WTC11 (cell line): ENCODE data around the gene RABAC1. TPM values are rescaled to one million over a fixed set of nuclear protein-coding genes. Genes with fewer than 3 reads are reported as not detected.

Experiments
- ATAC-seq: fragments of 200-7000 bp; cut with Tn5 transposase; 2 replicates; pipeline ENCODE4 v1.10.0; 2021; ENCODE audit warnings: mild to moderate bottlenecking, moderate library complexity
- CTCF ChIA-PET: fragments of 300-600 bp; sonication (Branson Sonifier 250); formaldehyde crosslinking; loops from one replicate; lab custom pipeline; 2021; ENCODE audit warnings: antibody characterized with exemption; lab: Charles Lee
- POLR2A ChIA-PET: fragments of 350-600 bp; sonication (Branson Sonifier 250); formaldehyde crosslinking; loops from one replicate; lab custom pipeline; 2021; ENCODE audit warnings: antibody characterized with exemption; lab: Charles Lee
- DNase-seq: peaks from one replicate; pipeline ENCODE4 v3.0.0; 2021; ENCODE audit warnings: low spot score
- H3K27ac Mint-ChIP-seq: 2 replicates; pipeline ENCODE4 v1.8.0; 2021; ENCODE audit warnings: mixed read lengths
- H3K27me3 Mint-ChIP-seq: 2 replicates; pipeline ENCODE4 v1.8.0; 2021; ENCODE audit warnings: low read depth, mild to moderate bottlenecking, moderate library complexity, mixed read lengths
- H3K36me3 Mint-ChIP-seq: 2 replicates; pipeline ENCODE4 v1.8.0; 2021; ENCODE audit warnings: mixed read lengths
- H3K4me1 Mint-ChIP-seq: 2 replicates; pipeline ENCODE4 v1.8.0; 2022; ENCODE audit warnings: mixed read lengths
- H3K4me3 Mint-ChIP-seq: 2 replicates; pipeline ENCODE4 v1.8.0; 2021; ENCODE audit warnings: mild to moderate bottlenecking, moderate library complexity, mixed read lengths
- H3K9me3 Mint-ChIP-seq: 2 replicates; pipeline ENCODE4 v1.8.0; 2021; ENCODE audit warnings: mixed read lengths
- ATF1 ChIP-seq: sonication (generic); formaldehyde crosslinking; IDR thresholded peaks from 2 replicates; pipeline ENCODE4 v1.8.1; 2023; ENCODE audit warnings: mild to moderate bottlenecking, moderate library complexity, missing genetic modification reagents
- ELF4 ChIP-seq: sonication (generic); formaldehyde crosslinking; IDR thresholded peaks from 2 replicates; pipeline ENCODE4 v1.8.1; 2022; ENCODE audit warnings: low read depth, mild to moderate bottlenecking, moderate library complexity, missing genetic modification reagents
- ETV6 ChIP-seq: sonication (generic); formaldehyde crosslinking; IDR thresholded peaks from 2 replicates; pipeline ENCODE4 v1.8.1; 2022; ENCODE audit warnings: mild to moderate bottlenecking, missing genetic modification reagents
- FOXJ3 ChIP-seq: sonication (generic); formaldehyde crosslinking; IDR thresholded peaks from 2 replicates; pipeline ENCODE4 v1.9.0; 2021; ENCODE audit warnings: missing genetic modification reagents, mild to moderate bottlenecking, borderline replicate concordance
- FOXP1 ChIP-seq: sonication (generic); formaldehyde crosslinking; IDR thresholded peaks from 2 replicates; pipeline ENCODE4 v1.8.0; 2022; ENCODE audit warnings: missing genetic modification reagents, mild to moderate bottlenecking, moderate library complexity, borderline replicate concordance
- GABPB1 ChIP-seq: sonication (generic); formaldehyde crosslinking; IDR thresholded peaks from 2 replicates; pipeline ENCODE4 v1.8.1; 2023; ENCODE audit warnings: mild to moderate bottlenecking, missing genetic modification reagents
- GRHL2 ChIP-seq: fragments of 250-450 bp; sonication (Bioruptor Pico); IDR thresholded peaks from 2 replicates; pipeline ENCODE4 v1.8.0; 2022; ENCODE audit warnings: mild to moderate bottlenecking, moderate library complexity; ENCODE audit not compliant: insufficient replicate concordance, severe bottlenecking
- MXD4 ChIP-seq: fragments of 250-450 bp; sonication (Bioruptor Pico); IDR thresholded peaks from 2 replicates; pipeline ENCODE4 v1.8.0; 2021; ENCODE audit warnings: mild to moderate bottlenecking, moderate library complexity, borderline replicate concordance
- OVOL2 ChIP-seq: fragments of 250-450 bp; sonication (Bioruptor Pico); IDR thresholded peaks from 2 replicates; pipeline ENCODE4 v1.9.0; 2021; ENCODE audit warnings: mild to moderate bottlenecking, borderline replicate concordance
- RORB ChIP-seq: fragments of 250-450 bp; sonication (Bioruptor Pico); IDR thresholded peaks from 2 replicates; pipeline ENCODE4 v1.9.0; 2021; ENCODE audit warnings: mild to moderate bottlenecking
- SMAD3 ChIP-seq: sonication (generic); formaldehyde crosslinking; IDR thresholded peaks from 2 replicates; pipeline ENCODE4 v1.8.0; 2022; ENCODE audit warnings: missing genetic modification reagents, mild to moderate bottlenecking, borderline replicate concordance
- TCF7 ChIP-seq: sonication (generic); formaldehyde crosslinking; IDR thresholded peaks from 2 replicates; pipeline ENCODE4 v1.8.0; 2022; ENCODE audit warnings: mild to moderate bottlenecking, low read depth, missing genetic modification reagents, moderate library complexity
- TEAD1 ChIP-seq: sonication (generic); formaldehyde crosslinking; IDR thresholded peaks from 2 replicates; pipeline ENCODE4 v1.8.0; 2022; ENCODE audit warnings: mild to moderate bottlenecking, missing genetic modification reagents
- ZBTB21 ChIP-seq: sonication (generic); formaldehyde crosslinking; IDR thresholded peaks from 2 replicates; pipeline ENCODE4 v1.8.1; 2023; ENCODE audit warnings: mild to moderate bottlenecking, missing genetic modification reagents, borderline replicate concordance
- ZNF121 ChIP-seq: sonication (generic); formaldehyde crosslinking; IDR thresholded peaks from 2 replicates; pipeline ENCODE4 v1.8.0; 2023; ENCODE audit warnings: missing genetic modification reagents
- ZNF219 ChIP-seq: sonication (generic); formaldehyde crosslinking; IDR thresholded peaks from 2 replicates; pipeline ENCODE4 v1.8.0; 2023; ENCODE audit warnings: missing genetic modification reagents, mild to moderate bottlenecking, borderline replicate concordance
- ZNF232 ChIP-seq: sonication (generic); formaldehyde crosslinking; IDR thresholded peaks from 2 replicates; pipeline ENCODE4 v1.8.0; 2022; ENCODE audit warnings: mild to moderate bottlenecking, missing genetic modification reagents
- ZNF263 ChIP-seq: sonication (generic); formaldehyde crosslinking; IDR thresholded peaks from 2 replicates; pipeline ENCODE4 v1.8.1; 2022; ENCODE audit warnings: low read depth, mild to moderate bottlenecking, moderate library complexity, missing genetic modification reagents
- ZNF416 ChIP-seq: fragments of 250-450 bp; sonication (Bioruptor Pico); IDR thresholded peaks from 2 replicates; pipeline ENCODE4 v1.9.0; 2021; ENCODE audit warnings: mild to moderate bottlenecking, inconsistent platforms
- total RNA-seq: library from RNA; stranded (reverse); gene quantifications from 3 replicates; pipeline ENCODE4 v1.2.3, GENCODE V29; 2021
- TF ChIP-seq, protein P1 (sequence below): sonication (generic); formaldehyde crosslinking; IDR thresholded peaks from 2 replicates; pipeline ENCODE4 v1.8.1; 2022; ENCODE audit warnings: mild to moderate bottlenecking, missing genetic modification reagents, moderate library complexity, borderline replicate concordance
- TF ChIP-seq, protein P2 (sequence below): fragments of 250-450 bp; sonication (Bioruptor Pico); IDR thresholded peaks from 2 replicates; pipeline ENCODE4 v1.9.0; 2021; ENCODE audit warnings: moderate library complexity, mild to moderate bottlenecking, inconsistent platforms, borderline replicate concordance
- TF ChIP-seq, protein P3 (sequence below): sonication (generic); formaldehyde crosslinking; IDR thresholded peaks from 2 replicates; pipeline ENCODE4 v1.8.1; 2022; ENCODE audit warnings: mild to moderate bottlenecking, moderate library complexity, missing genetic modification reagents
- TF ChIP-seq, protein P4 (sequence below): sonication (generic); formaldehyde crosslinking; IDR thresholded peaks from 2 replicates; pipeline ENCODE4 v1.8.0; 2023; ENCODE audit warnings: missing genetic modification reagents
- TF ChIP-seq, protein P5 (sequence below): sonication (generic); formaldehyde crosslinking; conservative IDR thresholded peaks from 2 replicates; pipeline ENCODE4 v1.8.1; 2022; ENCODE audit warnings: mild to moderate bottlenecking, missing genetic modification reagents

Gene RABAC1
- total RNA-seq, 1 experiment from 2014 or later = 159 TPM

DNA sequence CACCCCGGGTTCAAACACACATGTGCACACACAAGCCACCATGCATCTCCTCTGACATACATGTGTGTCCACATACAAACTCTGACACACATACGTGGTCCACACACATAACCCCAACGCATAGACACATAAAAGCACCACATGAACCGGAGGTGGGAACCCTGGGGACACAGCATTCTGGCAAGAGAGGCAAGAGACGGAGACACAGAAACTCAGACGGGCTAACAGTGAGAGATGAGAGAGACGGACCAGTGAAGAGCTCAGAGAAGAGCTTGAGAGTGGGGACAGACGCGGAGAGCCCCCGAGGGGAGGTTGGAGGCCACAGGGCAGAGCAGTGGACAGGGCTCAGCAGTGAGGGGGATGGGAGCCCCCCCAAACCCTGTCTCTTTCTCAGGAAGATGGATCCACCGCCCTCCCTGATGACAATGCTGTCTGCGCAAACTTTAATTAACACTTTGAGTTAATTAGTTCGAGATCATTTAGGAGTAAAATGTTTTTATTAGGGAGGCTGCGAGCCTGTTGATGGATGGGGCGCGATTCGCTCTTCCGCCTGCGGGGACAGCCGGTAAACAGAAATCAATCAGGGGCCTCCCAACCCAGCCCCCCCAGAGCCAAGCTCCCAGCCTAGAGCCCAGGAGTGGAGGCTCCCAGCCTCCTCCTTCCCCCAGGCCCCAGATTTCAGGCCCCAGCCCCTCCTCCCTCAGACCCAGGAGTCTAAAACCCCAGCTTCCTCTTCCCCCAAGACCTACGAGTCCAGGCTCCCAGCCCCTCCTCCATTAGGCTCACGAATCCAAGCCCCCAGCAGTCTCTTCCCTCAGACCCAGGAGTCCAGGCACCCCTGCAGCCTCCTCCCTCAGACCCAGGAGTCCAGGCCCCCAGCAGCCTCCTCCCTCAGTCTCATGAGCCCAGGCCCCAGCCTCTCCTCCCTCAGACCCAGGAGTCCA, 21.3 kb downstream of the RABAC1 start:
- H3K27me3 Mint-ChIP-seq = peaks cover 78% of the 10 kb centered on the region
- H3K27ac Mint-ChIP-seq = no peak overlapping the region
- ATAC-seq = no peak
- no peak overlapping the region; the same call in 1 of the 2 replicates for H3K4me3 Mint-ChIP-seq
- DNase-seq = no peak
- CTCF ChIA-PET = interaction anchor here (0.5 to 2.6 kb wide), 17 partner anchors 8 to 1358 kb away, joined by 3 to 14 read pairs (median 4); partner anchors contain the start of genes CD79A, ERFL and RABAC1
- H3K4me1 Mint-ChIP-seq = peaks cover 9% of the 10 kb centered on the region; the same call in 1 of the 2 replicates
- H3K9me3 Mint-ChIP-seq = peaks cover 2% of the 10 kb centered on the region; the same call in 1 of the 2 replicates
- H3K36me3 Mint-ChIP-seq = no peaks in the 10 kb centered on the region
- POLR2A ChIA-PET = no interaction called here
- TF ChIP-seq ATF1 (CRISPR knock-in tag) (no peak), MXD4 (no peak), ETV6 (no peak), ZNF263 (no peak), GABPB1 (CRISPR knock-in tag) (no peak), SMAD3 (CRISPR knock-in tag) (no peak)
- TF ChIP-seq, protein P1, sequence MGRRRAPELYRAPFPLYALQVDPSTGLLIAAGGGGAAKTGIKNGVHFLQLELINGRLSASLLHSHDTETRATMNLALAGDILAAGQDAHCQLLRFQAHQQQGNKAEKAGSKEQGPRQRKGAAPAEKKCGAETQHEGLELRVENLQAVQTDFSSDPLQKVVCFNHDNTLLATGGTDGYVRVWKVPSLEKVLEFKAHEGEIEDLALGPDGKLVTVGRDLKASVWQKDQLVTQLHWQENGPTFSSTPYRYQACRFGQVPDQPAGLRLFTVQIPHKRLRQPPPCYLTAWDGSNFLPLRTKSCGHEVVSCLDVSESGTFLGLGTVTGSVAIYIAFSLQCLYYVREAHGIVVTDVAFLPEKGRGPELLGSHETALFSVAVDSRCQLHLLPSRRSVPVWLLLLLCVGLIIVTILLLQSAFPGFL (CRISPR knock-in tag) = no peak
- TF ChIP-seq, protein P2, sequence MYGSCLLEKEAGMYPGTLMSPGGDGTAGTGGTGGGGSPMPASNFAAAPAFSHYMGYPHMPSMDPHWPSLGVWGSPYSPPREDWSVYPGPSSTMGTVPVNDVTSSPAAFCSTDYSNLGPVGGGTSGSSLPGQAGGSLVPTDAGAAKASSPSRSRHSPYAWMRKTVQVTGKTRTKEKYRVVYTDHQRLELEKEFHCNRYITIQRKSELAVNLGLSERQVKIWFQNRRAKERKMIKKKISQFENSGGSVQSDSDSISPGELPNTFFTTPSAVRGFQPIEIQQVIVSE = no peak
- TF ChIP-seq, protein P3, sequence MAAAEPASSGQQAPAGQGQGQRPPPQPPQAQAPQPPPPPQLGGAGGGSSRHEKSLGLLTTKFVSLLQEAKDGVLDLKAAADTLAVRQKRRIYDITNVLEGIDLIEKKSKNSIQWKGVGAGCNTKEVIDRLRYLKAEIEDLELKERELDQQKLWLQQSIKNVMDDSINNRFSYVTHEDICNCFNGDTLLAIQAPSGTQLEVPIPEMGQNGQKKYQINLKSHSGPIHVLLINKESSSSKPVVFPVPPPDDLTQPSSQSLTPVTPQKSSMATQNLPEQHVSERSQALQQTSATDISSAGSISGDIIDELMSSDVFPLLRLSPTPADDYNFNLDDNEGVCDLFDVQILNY (CRISPR knock-in tag) = no peak
- TF ChIP-seq, protein P4, sequence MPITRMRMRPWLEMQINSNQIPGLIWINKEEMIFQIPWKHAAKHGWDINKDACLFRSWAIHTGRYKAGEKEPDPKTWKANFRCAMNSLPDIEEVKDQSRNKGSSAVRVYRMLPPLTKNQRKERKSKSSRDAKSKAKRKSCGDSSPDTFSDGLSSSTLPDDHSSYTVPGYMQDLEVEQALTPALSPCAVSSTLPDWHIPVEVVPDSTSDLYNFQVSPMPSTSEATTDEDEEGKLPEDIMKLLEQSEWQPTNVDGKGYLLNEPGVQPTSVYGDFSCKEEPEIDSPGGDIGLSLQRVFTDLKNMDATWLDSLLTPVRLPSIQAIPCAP (CRISPR knock-in tag) = no peak
- TF ChIP-seq, protein P5, sequence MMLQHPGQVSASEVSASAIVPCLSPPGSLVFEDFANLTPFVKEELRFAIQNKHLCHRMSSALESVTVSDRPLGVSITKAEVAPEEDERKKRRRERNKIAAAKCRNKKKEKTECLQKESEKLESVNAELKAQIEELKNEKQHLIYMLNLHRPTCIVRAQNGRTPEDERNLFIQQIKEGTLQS (CRISPR knock-in tag) = no peak

DNA sequence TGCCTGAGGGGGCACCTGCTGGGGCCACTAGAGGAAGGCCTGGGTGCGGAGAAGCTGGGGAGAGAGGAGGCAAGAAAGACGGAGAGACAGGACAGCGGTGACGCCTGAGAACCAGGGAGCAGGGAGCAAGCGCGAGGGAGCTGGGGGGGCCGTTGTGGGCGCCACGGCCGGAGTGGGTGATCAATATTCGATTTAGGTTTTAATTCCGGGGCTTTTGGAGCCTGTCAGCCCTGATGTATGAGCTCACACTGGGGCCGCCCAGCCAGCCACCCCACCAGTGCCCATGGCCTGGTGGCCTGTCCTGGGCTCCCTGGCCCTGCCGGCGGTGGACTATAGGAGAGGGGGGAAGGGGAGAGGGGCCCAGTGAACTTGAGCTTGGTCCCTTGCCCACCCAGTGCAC, 22.2 kb downstream of the RABAC1 start:
- peaks cover 79% of the 10 kb centered on the region for H3K27me3 Mint-ChIP-seq
- TF ChIP-seq ZNF121 (CRISPR knock-in tag) = no peak
- TF ChIP-seq ZNF232 (CRISPR knock-in tag) = no peak
- TF ChIP-seq GRHL2 (CRISPR knock-in tag) = no peak
- TF ChIP-seq TEAD1 (CRISPR knock-in tag) = no peak
- no peak for TF ChIP-seq ELF4 (CRISPR knock-in tag)
- no peak for TF ChIP-seq GABPB1 (CRISPR knock-in tag)
- no peak for TF ChIP-seq ZNF416
- TF ChIP-seq RORB (CRISPR knock-in tag) = no peak
- TF ChIP-seq ZNF219 = no peak
- TF ChIP-seq ZBTB21 (CRISPR knock-in tag) = no peak
- no peak for TF ChIP-seq TCF7 (CRISPR knock-in tag)
- TF ChIP-seq FOXP1 (CRISPR knock-in tag) = no peak
- no peak for TF ChIP-seq FOXJ3
- TF ChIP-seq OVOL2 (CRISPR knock-in tag) = no peak
- ATAC-seq (no peak), DNase-seq (no peak)
- H3K27ac Mint-ChIP-seq = no peak overlapping the region
- ChIA-PET CTCF (interaction anchor here (0.5 to 2.6 kb wide), 16 partner anchors 9 to 144 kb away, joined by 3 to 14 read pairs (median 4); partner anchors contain the start of genes CD79A, ERFL and RABAC1), POLR2A (interaction anchor here (0.6 kb wide), 1 partner anchor 54 kb away, joined by 3 read pairs; no protein-coding TSS in a partner anchor)
- H3K4me1 Mint-ChIP-seq = peaks cover 13% of the 10 kb centered on the region
- no peaks in the 10 kb centered on the region for H3K36me3 Mint-ChIP-seq
- no peaks in the 10 kb centered on the region for H3K9me3 Mint-ChIP-seq
- no peak overlapping the region for H3K4me3 Mint-ChIP-seq
